ENCODE results near the gene DYRK3.

DYRK3 gene

DNA sequence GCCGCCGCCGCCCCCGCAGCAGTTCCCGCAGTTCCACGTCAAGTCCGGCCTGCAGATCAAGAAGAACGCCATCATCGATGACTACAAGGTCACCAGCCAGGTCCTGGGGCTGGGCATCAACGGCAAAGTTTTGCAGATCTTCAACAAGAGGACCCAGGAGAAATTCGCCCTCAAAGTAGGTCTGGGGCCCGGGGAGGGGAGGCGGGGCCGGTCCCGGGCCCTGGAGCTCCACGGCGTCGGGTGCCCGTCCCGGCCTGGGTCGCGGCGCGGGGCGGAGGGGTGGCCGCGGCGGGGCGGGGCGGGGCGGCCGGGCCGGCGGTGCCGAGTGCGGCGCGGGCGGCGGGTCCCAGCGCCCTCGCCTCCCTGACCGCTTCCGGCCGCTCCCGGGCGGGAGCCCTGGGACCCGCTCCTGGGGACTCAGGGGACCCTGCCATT, 50.0 kb downstream of the DYRK3 start:
- peak overlapping the region; percentile 50 for H3K27ac ChIP-seq (ENCODE audit: extremely low read depth, low read depth, low read length)
- TF ChIP-seq IKZF3 (tag by site-specific recombination; IDR thresholded peaks at IDR 0.05) (peak; percentile 10; the same call in 1 of the 2 replicates), ZBTB20 (tag by site-specific recombination; IDR thresholded peaks at IDR 0.05) (peak; percentile 47), SP3 (tag by site-specific recombination; IDR thresholded peaks at IDR 0.05) (no peak), KLF9 (tag by site-specific recombination; IDR thresholded peaks at IDR 0.05; ENCODE audit: low read depth) (peak; percentile 38; the same call in 1 of the 2 replicates), ZNF664 (tag by site-specific recombination; IDR thresholded peaks at IDR 0.05) (no peak), ZNF76 (tag by site-specific recombination; IDR thresholded peaks at IDR 0.05; ENCODE audit: borderline replicate concordance, low read depth) (no peak), ZFHX2 (tag by site-specific recombination; conservative IDR thresholded peaks at IDR 0.05) (0 out of 2 replicates have a peak, but pooled peaks have one; percentile 11)
- no peaks in the 10 kb centered on the region for H3K36me3 ChIP-seq (ENCODE audit: control insufficient read depth in 2 of 2, insufficient read depth in 1 of 2, low read length in 2 of 2)
- ChIA-PET POLR2A (no interaction called here), CTCF (interaction anchor here (0.7 kb wide), 1 partner anchor 81 kb away, joined by 3 read pairs; no protein-coding TSS in a partner anchor)
- peak overlapping the region; percentile 73 for H3K4me3 ChIP-seq (ENCODE audit: low read depth, low read length)
- H3K4me1 ChIP-seq (ENCODE audit: control insufficient read depth, insufficient read depth, low read length): peaks cover 5% of the 10 kb centered on the region; the same call in 1 of the 2 replicates
- H3K9me3 ChIP-seq (ENCODE audit: control insufficient read depth, insufficient read depth, low read depth, low read length): no peaks in the 10 kb centered on the region

GRCh38 chr1:206685769-206686477, 50.6 kb downstream of the DYRK3 start:
- Histone ChIP-seq H3K36me3 (ENCODE audit: control insufficient read depth in 2 of 2, insufficient read depth in 1 of 2, low read length in 2 of 2) (no peaks in the 10 kb centered on the region), H3K9me3 (ENCODE audit: control insufficient read depth, insufficient read depth, low read depth, low read length) (no peaks in the 10 kb centered on the region), H3K4me1 (ENCODE audit: control insufficient read depth, insufficient read depth, low read length) (peaks cover 5% of the 10 kb centered on the region; the same call in 1 of the 2 replicates), H3K27ac (ENCODE audit: extremely low read depth, low read depth, low read length) (peak overlapping the region; percentile 50), H3K4me3 (ENCODE audit: low read depth, low read length) (peak overlapping the region; percentile 73)
- ChIA-PET POLR2A (no interaction called here), CTCF (interaction anchor here (0.7 kb wide), 1 partner anchor 82 kb away, joined by 3 read pairs; no protein-coding TSS in a partner anchor)
- TF ChIP-seq ZNF654 (tag by site-specific recombination; IDR thresholded peaks at IDR 0.05; ENCODE audit: low read depth) (no peak), ZNF266 (tag by site-specific recombination; IDR thresholded peaks at IDR 0.05; ENCODE audit: low read depth) (no peak), ZNF146 (tag by site-specific recombination; IDR thresholded peaks at IDR 0.05) (no peak), ZNF214 (tag by site-specific recombination; IDR thresholded peaks at IDR 0.05; ENCODE audit: borderline replicate concordance) (no peak), HOXA7 (CRISPR knock-in tag; IDR thresholded peaks at IDR 0.05; ENCODE audit: borderline replicate concordance) (no peak), GLI4 (tag by site-specific recombination; IDR thresholded peaks at IDR 0.05) (no peak), ZBTB44 (tag by site-specific recombination; IDR thresholded peaks at IDR 0.05) (no peak), ZNF280C (tag by site-specific recombination; IDR thresholded peaks at IDR 0.05) (no peak), ZNF248 (tag by site-specific recombination; IDR thresholded peaks at IDR 0.05) (no peak), ZNF335 (tag by site-specific recombination; conservative IDR thresholded peaks at IDR 0.05) (peak; percentile 81), ZNF416 (tag by site-specific recombination; IDR thresholded peaks at IDR 0.05) (no peak), ZNF549 (tag by site-specific recombination; IDR thresholded peaks at IDR 0.05) (no peak), ZNF341 (tag by site-specific recombination; IDR thresholded peaks at IDR 0.05; ENCODE audit: low read depth) (peak; percentile 52), ZFP41 (tag by site-specific recombination; IDR thresholded peaks at IDR 0.05; ENCODE audit: borderline replicate concordance) (no peak), GFI1B (tag by site-specific recombination; IDR thresholded peaks at IDR 0.05) (no peak), ZNF529 (tag by site-specific recombination; IDR thresholded peaks at IDR 0.05; ENCODE audit: insufficient replicate concordance) (no peak), ZNF426 (tag by site-specific recombination; IDR thresholded peaks at IDR 0.05) (no peak), ZIC2 (tag by site-specific recombination; IDR thresholded peaks at IDR 0.05) (peak; percentile 61), MYNN (tag by site-specific recombination; IDR thresholded peaks at IDR 0.05; ENCODE audit: borderline replicate concordance) (no peak)
- TF ChIP-seq, protein P1, sequence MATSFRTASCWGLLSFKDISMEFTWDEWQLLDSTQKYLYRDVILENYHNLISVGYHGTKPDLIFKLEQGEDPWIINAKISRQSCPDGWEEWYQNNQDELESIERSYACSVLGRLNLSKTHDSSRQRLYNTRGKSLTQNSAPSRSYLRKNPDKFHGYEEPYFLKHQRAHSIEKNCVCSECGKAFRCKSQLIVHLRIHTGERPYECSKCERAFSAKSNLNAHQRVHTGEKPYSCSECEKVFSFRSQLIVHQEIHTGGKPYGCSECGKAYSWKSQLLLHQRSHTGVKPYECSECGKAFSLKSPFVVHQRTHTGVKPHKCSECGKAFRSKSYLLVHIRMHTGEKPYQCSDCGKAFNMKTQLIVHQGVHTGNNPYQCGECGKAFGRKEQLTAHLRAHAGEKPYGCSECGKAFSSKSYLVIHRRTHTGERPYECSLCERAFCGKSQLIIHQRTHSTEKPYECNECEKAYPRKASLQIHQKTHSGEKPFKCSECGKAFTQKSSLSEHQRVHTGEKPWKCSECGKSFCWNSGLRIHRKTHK (tag by site-specific recombination; IDR thresholded peaks at IDR 0.05): no peak
- TF ChIP-seq, protein P2, sequence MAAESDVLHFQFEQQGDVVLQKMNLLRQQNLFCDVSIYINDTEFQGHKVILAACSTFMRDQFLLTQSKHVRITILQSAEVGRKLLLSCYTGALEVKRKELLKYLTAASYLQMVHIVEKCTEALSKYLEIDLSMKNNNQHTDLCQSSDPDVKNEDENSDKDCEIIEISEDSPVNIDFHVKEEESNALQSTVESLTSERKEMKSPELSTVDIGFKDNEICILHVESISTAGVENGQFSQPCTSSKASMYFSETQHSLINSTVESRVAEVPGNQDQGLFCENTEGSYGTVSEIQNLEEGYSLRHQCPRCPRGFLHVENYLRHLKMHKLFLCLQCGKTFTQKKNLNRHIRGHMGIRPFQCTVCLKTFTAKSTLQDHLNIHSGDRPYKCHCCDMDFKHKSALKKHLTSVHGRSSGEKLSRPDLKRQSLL (tag by site-specific recombination; IDR thresholded peaks at IDR 0.05): no peak
